WERI-Rb-1 (cell line): ENCODE measurements around the gene USP24.

Experiments
- DNase-seq: peaks from one replicate; pipeline ENCODE4 v3.0.0-alpha.2; 2020
- H3K27ac ChIP-seq: fragments of 250-450 bp; sonication (Bioruptor Pico); 2 replicates; pipeline ENCODE4 v1.5.1; 2020; ENCODE audit warnings: mild to moderate bottlenecking, moderate library complexity
- H3K27me3 ChIP-seq: fragments of 250-450 bp; sonication (Bioruptor Pico); 2 replicates; pipeline ENCODE4 v1.5.1; 2021; ENCODE audit warnings: mild to moderate bottlenecking, low read depth, moderate library complexity; ENCODE audit not compliant: insufficient read depth, severe bottlenecking
- H3K36me3 ChIP-seq: fragments of 250-450 bp; sonication (Bioruptor Pico); 2 replicates; pipeline ENCODE4 v1.5.1; 2020; ENCODE audit warnings: mild to moderate bottlenecking, moderate library complexity
- H3K4me3 ChIP-seq: 2 replicates; pipeline ENCODE4 v1.5.1; 2011; ENCODE audit warnings: low read depth, mild to moderate bottlenecking, control low read depth, low read length
- H3K9me3 ChIP-seq: fragments of 250-450 bp; sonication (Bioruptor Pico); 2 replicates; pipeline ENCODE4 v1.5.1; 2021; ENCODE audit warnings: mild to moderate bottlenecking, moderate library complexity; ENCODE audit not compliant: severe bottlenecking
- CTCF ChIP-seq: IDR thresholded peaks from 2 replicates; pipeline ENCODE4 v1.5.1; 2011; ENCODE audit warnings: low read depth, mild to moderate bottlenecking, control low read depth, inconsistent platforms, low read length

The USP24 gene

GRCh38 chr1:55131801-55132200 lies 83.4 kb downstream of the USP24 start:
- no peak overlapping the region for H3K4me3 ChIP-seq
- H3K36me3 ChIP-seq = peaks cover 77% of the 10 kb centered on the region
- DNase-seq = no peak
- no peaks in the 10 kb centered on the region for H3K9me3 ChIP-seq
- no peaks in the 10 kb centered on the region for H3K27me3 ChIP-seq
- TF ChIP-seq CTCF = no peak
- no peak overlapping the region for H3K27ac ChIP-seq

GRCh38 chr1:55131218-55131617 lies 83.9 kb downstream of the USP24 start:
- Histone ChIP-seq H3K4me3 (no peak overlapping the region), H3K9me3 (no peaks in the 10 kb centered on the region), H3K36me3 (peaks cover 77% of the 10 kb centered on the region), H3K27me3 (no peaks in the 10 kb centered on the region), H3K27ac (no peak overlapping the region)
- no peak for DNase-seq
- TF ChIP-seq CTCF = no peak

GRCh38 chr1:55129194-55129728 lies 85.9 kb downstream of the USP24 start:
- DNase-seq = no peak
- no peaks in the 10 kb centered on the region for H3K27me3 ChIP-seq
- H3K4me3 ChIP-seq = no peak overlapping the region
- TF ChIP-seq CTCF = no peak
- H3K36me3 ChIP-seq = peaks cover 79% of the 10 kb centered on the region
- no peak overlapping the region for H3K27ac ChIP-seq
- no peaks in the 10 kb centered on the region for H3K9me3 ChIP-seq

GRCh38 chr1:55128418-55128995 lies 86.7 kb downstream of the USP24 start:
- H3K4me3 ChIP-seq = no peak overlapping the region
- no peak for DNase-seq
- no peaks in the 10 kb centered on the region for H3K27me3 ChIP-seq
- H3K36me3 ChIP-seq = peaks cover 80% of the 10 kb centered on the region
- no peak overlapping the region for H3K27ac ChIP-seq
- no peaks in the 10 kb centered on the region for H3K9me3 ChIP-seq
- TF ChIP-seq CTCF = no peak

- Histone ChIP-seq H3K9me3 (no peaks in the 10 kb centered on the region), H3K27me3 (no peaks in the 10 kb centered on the region), H3K36me3 (peaks cover 84% of the 10 kb centered on the region), H3K4me3 (no peak overlapping the region), H3K27ac (no peak overlapping the region)
- DNase-seq = no peak
- TF ChIP-seq CTCF = no peak
These were observed 87.3 kb downstream of the USP24 start for GRCh38 chr1:55127827-55128343.

GRCh38 chr1:55124470-55124869 lies 90.7 kb downstream of the USP24 start:
- no peak overlapping the region for H3K4me3 ChIP-seq
- no peak overlapping the region for H3K27ac ChIP-seq
- H3K27me3 ChIP-seq = no peaks in the 10 kb centered on the region
- H3K9me3 ChIP-seq = no peaks in the 10 kb centered on the region
- TF ChIP-seq CTCF = no peak
- H3K36me3 ChIP-seq = peaks cover 85% of the 10 kb centered on the region
- no peak for DNase-seq
